Thyroid gland (tissue), 4 donors: ENCODE measurements around the gene KCNK4.

Experiments used
- POLR2A ChIP-seq, 2 donors: fragments of 450-650 bp; IDR thresholded peaks; one replicate each; pipeline ENCODE4 v1.6.1; 2017; ENCODE audit warnings: antibody characterized with exemption in 2 of 2, mild to moderate bottlenecking in 2 of 2, moderate library complexity in 1 of 2
- TF ChIP-seq, protein P1 (sequence below), 6 experiments: fragments of 200-600 bp in 3 of 6; fragments of 450-650 bp in 3 of 6; sonication (generic) in 3 of 6; IDR thresholded peaks; one replicate each; pipeline ENCODE4 v1.5.1; 2016 to 2019; ENCODE audit warnings: antibody characterized with exemption in 6 of 6, mild to moderate bottlenecking in 2 of 6, inconsistent platforms in 1 of 6, moderate library complexity in 1 of 6

- TF ChIP-seq, protein P1, sequence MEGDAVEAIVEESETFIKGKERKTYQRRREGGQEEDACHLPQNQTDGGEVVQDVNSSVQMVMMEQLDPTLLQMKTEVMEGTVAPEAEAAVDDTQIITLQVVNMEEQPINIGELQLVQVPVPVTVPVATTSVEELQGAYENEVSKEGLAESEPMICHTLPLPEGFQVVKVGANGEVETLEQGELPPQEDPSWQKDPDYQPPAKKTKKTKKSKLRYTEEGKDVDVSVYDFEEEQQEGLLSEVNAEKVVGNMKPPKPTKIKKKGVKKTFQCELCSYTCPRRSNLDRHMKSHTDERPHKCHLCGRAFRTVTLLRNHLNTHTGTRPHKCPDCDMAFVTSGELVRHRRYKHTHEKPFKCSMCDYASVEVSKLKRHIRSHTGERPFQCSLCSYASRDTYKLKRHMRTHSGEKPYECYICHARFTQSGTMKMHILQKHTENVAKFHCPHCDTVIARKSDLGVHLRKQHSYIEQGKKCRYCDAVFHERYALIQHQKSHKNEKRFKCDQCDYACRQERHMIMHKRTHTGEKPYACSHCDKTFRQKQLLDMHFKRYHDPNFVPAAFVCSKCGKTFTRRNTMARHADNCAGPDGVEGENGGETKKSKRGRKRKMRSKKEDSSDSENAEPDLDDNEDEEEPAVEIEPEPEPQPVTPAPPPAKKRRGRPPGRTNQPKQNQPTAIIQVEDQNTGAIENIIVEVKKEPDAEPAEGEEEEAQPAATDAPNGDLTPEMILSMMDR (IDR thresholded peaks at IDR 0.05): no peak
- no peak for TF ChIP-seq POLR2A (IDR thresholded peaks at IDR 0.05)
These were observed 43.2 kb upstream of the KCNK4 start for GRCh38 chr11:64247729-64248531.
